Measurements from ENCODE around the gene RNASE8.
"Not testable (repeated sequence)": the region's sequence is repeated elsewhere in the genome, so short reads cannot be mapped to it uniquely, and the experiment has no call there.

RNASE8 gene, protein sequence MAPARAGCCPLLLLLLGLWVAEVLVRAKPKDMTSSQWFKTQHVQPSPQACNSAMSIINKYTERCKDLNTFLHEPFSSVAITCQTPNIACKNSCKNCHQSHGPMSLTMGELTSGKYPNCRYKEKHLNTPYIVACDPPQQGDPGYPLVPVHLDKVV

DNA sequence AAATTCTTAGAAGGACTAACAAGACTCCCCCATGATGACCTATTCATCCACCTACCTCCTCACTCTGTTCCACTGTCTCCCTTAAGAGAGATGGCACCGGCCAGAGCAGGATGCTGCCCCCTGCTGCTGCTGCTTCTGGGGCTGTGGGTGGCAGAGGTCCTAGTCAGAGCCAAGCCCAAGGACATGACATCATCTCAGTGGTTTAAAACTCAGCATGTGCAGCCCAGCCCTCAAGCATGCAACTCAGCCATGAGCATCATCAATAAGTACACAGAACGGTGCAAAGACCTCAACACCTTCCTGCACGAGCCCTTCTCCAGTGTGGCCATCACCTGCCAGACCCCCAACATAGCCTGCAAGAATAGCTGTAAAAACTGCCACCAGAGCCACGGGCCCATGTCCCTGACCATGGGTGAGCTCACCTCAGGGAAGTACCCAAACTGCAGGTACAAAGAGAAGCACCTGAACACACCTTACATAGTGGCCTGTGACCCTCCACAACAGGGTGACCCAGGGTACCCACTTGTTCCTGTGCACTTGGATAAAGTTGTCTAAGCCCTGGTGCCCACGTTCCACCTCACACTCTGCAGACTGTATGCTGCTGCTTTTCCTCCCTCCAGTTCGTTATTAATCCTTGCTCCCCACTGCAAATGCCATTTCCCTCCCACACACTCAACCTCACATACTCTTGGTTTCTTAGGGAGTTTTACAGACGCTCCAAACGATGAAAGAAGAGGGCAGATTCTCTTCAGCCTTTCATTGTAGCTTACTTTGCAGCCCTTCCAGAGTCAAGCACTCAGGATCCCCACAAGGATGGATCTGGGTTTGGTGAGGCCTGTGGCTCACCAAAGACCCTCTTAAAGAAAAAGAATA, at the start of gene RNASE8:
Gene RNASE8, plus strand, starts transcription at position 20 of the 873 bp plus-strand sequence. Its CDS starts 71 bp downstream, at position 91.
- DNase-seq: no peak

DNA sequence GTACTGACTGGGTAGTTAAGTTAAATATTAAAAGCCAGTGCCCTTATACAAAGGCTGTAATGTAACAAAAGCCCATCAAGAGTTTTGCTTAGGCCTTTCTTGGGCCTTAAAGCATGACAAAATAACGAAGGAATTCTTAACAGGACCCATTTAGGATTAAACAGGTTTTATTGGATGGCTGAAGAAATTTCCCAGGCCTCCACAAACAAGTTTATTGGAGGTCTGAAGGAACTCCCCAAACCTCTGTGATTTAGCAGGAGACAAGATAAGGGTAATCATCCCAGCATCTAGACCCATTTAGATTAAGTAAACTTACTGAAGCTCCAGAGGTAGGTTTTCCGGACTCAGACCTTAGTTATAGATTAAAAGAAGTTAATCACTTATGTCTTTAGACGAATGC, 47.9 kb upstream of the RNASE8 start:
- not testable (repeated sequence) for DNase-seq

DNA sequence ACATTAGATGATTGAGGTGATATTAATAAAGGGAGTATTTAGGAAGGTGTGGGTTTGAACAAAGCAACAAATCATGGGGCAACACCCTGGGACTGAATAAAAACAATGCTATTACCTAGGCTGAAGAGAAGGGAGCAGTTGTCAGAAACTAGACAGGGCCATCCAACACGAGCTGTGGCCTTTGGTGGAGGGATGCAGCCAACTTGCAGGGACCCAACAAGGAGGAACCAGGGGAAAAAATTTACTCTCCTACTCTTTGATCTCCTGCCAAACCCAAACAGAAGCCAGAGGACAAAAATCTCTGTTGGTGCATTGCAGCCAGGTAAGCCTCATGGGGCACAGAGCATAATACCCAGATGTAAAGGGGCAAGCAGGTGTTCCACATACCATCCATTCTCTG, 46.5 kb upstream of the RNASE8 start:
- no peak for DNase-seq

DNA sequence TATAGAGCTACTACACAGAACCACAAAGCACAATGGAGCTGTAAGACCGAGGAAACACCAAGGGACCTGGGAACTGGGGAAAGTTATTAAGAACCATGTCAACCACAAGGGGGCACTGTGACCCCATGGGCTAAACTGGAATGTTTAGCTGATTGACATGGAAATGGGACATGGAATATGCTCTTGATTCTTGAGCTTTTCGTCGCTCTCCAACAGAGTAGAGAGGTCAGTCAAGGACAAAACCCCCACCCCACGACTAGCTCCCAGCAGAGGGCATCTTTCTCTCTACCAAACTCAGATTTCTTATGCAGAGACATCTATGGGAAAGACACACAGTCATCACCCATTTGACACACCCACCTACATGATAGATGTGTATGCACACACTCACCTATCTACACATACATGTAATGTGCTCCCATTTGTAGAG, 42.8 kb upstream of the RNASE8 start:
- DNase-seq: peak; percentile 58

DNA sequence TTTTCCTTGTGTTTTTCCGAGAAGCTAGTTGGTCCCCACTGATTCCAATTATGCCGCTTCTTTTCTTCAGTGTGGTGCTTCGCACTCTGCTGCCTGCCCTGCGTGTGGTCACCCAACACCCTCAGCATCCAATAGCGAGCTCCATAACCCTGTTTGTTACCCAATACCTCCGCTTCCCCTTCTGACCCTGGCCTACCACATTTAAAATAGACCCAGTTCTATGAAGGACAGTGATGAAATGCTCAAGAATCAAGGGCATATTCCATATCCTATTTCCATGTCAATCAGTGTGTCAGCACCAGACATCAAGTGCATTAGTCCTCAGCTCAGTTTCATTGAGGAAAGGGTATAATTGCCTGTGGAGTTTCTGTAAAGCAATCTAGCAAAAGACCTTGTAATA, 42.3 kb upstream of the RNASE8 start:
- no peak for DNase-seq

DNA sequence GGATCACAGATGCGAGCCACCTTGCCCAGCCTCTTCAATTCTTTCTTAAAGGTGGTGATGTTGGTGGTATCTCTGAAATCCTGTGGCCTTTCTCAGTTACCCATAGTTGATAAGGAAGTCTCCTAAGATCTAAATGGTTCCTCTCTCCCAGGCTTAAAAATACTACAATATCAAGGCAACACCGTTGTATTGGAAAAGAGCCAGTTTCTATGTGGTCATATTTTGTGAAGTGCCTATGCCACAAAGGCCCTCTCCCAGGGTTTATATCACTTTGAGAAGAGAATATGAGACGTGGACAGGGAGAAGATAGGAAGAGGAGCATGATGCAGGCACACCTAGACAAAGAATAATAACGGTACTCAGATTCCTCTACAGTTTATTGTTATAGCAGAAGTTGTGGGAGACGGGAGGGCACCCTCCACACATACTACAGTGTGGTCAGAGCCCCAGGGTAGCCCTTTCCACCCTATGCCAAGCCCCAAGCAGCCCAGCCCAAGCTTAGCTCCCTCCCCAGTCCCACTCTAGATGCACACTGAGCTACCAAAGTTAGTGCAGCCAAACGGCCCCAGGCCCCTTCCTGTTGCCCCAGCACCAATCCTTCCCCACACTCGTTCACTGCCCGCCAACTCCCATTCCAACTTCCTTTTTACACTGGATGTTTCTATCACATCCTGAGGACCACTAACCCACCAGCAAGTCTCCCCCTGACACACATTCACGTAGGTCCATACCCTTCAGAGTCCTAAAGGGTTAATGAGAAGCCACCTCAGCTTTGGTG, 41.0 kb upstream of the RNASE8 start:
- no peak for DNase-seq

DNA sequence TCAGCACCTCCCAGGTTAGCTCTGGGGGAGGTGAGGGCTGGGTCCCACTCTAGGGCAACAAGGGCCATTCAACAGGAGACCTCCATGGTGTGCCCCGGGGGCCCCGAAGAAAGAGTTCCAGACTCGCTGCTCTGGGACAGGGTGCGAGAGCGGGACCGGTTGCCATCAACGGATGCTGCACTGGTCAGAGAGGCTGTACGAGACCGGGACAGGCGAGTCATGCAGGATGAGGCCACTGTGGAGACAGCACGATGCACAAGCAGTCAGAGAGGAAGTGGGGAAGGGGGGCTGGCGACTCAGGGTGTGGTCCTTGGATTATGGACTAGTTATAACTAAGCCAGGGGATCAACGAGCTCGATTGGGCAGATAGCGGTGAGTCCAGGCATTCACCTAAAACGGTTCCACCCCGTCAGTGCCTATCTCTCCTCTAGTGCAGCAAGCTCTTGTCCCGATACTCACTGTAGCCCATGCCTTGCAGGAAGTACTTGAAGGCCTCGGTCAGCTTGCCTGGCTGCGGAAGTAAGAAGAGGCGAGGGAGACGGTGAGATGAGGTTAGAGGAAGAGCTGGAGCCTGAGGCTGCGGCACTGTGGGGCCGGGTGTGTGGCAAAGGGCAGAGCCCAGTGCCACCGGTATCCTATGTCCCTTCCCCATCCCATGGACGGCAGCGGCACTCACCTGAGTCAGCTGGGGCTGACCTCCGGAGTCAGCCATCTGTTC, 39.9 kb upstream of the RNASE8 start:
- no peak for DNase-seq

DNA sequence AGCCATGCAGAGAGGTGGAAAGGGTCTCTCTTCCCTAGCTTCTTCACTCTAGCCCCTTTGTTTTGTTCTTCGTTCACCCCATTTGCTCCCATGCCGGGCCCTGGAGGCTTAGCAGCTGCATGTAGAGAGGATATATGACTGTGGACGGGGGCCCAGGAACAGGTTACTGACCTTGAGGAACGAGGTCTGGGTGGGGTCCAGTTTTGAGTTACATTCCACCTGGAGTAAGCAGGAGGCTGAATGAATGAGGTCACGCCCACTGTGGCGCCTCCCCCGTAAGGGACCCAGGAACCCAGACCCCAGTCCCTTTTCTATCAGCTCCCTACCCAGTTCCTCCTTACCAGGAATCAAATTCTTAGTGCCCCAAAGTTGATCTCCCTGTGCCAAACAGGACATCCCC, 39.3 kb upstream of the RNASE8 start:
- no peak for DNase-seq

DNA sequence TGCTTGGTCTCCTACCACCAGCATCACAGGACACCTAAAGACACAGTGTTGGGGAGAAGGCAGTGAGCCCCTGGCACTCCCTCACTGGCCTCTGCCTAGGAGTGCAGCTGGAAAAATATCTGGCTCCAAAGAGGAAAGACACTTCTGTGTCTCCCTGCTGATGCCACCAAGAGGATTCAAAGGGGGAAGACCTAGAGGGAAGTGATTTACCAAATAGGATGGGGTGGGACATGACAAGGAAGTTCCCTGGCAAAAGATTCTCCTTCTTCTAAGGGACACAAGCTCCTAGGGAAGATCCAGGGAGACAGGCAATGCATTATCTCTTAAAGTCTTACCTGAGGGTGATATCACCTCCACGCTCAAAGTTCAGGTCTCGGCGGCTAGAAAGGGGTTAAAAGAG, 38.8 kb upstream of the RNASE8 start:
- no peak for DNase-seq

DNA sequence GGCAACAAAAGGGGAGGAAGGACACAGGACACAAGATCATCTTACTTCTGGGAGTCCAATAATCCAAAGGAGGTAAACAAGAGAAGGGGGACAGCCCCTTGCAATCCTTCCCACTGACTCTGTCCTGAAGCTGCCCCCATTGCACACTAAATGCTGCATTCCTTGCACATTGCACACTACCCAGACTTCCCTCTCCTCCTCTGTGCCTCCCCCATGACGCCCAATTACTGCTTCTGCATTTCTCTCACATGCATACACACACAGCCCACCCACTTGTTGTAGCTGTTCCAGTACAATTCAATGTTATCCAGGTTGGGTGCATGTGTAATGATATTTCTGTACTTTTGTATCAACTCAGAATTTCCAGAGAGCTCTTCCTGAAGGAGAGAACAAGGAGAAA, 38.3 kb upstream of the RNASE8 start:
- no peak for DNase-seq

DNA sequence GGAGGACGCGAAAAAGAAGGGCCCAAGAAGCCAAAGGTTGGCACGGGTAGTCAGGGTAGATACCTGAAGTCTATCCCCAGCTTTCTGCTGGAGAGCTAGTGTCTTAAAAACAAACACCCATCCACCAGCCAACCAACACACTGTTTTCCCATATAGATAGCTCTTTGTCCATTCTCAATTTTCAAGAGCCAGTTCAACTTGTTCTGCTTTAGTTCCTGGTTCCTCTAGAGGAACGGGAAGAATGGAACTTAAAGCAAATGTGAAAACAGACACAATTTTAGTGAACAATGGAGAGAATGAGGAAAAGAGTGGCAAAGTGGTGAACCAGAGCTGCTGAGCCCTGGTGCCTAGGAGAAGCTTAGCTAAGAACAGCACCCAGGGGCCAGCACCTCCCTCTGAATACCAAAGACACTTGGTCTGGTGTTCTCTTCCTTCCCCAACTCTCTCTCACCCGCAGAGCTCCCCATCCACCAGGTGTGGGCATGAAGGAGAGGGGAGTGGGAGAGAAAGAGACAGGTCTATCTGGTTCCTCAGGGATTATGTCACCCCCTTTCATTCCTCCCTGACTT, 36.6 kb upstream of the RNASE8 start:
- no peak for DNase-seq

DNA sequence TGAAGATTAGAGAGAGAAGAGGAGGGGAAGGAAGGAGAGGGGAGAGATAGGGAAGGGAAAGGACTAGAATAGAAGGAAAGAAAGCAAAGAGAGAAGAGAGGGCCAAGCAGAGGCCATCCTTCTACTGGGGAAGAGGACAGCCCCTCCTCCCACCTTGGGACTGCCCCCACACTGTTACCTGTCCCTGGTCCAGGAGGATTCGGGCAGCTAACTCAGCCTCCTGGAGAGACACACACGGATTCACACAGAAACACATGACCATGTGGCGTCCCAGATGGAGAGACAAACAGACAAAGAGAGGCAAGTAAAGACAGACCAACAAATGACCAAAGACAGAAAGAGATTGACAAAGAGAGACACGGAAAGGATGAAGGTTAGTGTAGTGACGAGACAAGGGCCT, 34.9 kb upstream of the RNASE8 start:
- no peak for DNase-seq

DNA sequence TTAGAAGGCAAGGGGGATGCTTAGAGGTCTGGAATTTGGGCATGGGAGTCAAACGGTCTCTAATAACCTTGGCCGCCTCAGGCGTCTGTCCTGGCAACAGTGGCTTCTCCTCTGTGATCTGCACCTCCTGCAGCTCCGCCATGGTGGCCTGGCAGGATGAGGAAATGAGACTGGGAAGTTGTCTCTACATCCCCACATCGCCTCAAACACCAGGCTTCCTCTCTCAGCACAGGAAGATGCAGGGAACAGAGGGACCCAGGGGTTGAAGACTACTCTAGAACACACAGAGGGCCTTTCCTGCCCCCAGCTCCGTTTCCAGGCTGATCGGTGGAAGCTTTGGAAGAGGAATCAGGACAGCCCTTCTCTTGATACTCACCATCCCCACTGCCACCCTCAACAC, 34.4 kb upstream of the RNASE8 start:
- DNase-seq: no peak

DNA sequence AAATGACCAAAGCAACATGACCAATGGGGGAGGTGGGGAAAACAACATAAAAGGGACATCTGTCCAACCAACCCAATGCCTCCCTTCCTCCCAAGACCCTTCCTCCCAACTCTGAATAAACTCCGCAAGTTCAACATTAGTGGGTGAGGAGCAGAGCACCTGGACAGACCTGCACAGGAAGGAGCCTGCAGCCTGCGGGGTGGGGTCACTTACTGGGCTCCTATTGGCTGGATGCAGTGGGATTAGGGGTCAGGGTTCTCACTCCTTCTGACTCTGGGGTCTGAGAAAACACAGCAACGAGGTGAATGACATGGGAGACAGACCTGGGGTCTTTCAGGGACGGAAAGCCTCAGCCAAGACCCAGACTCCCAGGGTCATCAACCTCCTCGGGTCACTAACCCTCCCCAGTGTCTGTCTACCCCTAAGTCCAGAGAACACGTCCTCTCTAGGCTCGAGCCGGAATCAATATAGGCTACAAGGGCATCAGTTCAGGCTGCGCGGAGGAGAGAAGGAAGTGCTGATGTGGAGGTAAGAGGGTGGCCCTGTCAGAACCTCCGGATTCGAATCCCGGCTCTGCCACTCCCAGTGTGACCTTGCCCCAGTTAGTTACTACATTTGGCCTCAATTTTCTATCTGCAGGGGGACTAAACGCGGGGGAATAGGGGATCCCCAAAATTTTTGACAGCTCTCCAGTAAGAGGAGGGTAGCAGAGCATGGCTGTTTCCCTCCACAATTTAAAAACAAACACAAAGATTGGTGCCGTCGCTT, 33.6 kb upstream of the RNASE8 start:
- DNase-seq: no peak

DNA sequence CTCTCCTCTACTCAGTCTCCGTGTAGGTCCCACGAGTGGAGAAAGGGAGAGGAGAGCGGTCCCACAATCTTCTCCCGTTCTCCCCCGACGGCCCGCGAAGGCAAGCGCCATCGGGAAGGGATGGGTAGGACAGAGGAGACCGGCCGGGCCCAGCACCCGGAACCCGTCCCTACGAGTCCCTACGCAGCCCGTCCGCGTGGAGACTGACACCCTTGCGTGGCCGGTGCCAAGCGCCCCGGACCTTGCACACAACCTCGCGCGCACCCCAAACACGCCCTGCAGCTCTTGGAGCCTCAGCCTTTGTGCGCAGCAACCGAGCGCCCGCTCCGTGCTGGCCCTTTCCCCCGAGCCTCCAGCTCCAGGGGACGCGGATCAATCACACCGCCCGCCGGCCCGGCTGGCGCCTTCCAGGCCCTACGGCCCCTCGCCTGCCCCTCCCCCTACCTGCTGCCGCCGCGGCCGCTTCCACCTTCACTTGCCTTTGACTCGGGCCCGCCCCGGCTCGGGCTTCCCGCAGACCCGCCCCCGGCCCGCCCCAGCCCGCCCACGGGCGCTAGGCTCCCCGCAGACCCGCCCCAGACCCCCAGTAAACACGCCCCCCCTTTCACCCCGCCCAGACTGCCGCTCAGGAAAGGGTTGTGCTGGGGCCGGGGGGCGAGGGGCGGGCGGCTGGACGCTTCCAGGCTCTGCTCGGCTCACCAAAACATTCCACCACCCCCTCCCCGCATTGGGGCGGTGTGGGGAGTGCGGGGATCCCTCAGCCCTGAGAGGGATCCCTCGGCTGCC, 32.8 kb upstream of the RNASE8 start, which contains the start of gene NDRG2:
Gene NDRG2, minus strand, starts transcription at position 477 of the 786 bp plus-strand sequence. CDS start 1,746 bp downstream, outside the sequence.
- DNase-seq: peak; percentile 72

DNA sequence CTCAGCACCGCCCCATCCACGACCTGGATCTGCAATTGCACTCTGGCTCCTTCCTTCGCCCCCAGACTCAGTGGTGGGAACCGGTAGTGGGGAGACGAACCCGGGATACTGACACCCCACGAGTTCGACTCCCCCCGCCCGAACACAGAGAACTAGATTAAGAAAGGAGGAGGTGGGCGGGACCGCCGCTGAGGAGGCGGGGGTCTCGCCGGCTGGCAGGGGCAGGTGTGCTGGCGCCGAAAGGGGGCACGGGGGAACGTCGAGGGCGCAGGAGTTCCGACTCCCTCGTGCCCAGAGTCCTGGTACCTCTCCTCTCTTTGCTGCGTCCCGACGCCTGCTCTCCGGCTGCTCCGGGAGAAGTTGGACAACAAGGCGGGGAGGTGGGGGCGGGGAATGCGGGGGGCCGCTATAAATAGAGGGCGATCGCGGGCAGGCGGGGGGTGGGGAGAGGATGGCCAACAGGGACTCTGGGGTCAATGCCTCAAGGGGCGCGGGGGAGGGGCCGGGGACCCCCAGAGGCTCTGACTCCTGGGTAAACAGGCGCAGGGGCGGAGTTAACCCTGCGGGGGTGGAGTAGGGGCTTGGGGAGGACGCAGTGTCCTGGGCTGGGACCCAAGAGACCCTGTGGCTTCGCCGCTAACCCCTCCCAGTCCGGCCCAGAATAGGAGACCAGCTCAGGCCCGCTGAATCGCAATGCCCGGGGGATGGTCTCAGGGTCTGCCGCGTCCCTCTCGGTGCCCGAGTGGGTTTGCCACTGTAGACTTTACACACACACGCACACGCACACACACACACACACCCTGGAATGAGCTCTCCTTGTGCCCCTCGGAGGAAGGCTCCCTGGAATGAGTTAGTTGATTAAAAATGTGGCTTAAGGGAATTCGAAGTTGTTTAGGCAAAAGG, 32.0 kb upstream of the RNASE8 start:
- no peak for DNase-seq

DNA sequence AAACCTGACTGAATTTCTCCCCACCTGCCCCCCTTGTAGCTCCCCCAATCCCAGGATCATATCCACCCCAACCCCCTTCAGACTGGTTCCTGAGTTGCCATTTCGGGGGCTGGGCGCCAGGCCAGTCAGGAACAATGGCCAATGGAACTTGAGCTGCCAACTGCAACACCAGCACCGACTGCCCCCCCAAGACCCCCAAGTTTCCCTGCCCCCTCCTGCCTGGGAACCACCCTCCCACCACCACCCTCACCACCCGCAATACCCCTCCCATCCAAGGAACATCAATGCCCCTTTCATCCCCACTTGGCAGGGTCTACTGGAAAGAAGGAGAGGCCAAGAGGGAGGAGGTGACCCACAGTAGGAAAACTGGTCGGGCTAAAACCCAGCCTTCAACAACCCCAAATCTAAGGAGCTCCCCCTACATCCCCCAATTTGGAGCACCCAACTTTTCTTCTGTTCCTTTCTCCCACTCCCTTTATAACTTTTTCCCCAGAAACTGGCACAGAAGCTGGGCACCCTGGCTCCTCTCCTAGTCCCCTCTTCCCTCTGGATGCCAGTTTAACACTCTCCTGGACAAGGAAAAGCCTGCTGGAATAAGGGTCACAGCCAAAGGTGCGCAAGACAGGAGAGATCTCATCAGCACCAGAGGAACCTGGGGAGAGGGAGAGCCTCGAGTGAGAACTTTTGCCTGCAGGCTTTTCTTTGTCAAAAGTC, 31.2 kb upstream of the RNASE8 start:
- no peak for DNase-seq

DNA sequence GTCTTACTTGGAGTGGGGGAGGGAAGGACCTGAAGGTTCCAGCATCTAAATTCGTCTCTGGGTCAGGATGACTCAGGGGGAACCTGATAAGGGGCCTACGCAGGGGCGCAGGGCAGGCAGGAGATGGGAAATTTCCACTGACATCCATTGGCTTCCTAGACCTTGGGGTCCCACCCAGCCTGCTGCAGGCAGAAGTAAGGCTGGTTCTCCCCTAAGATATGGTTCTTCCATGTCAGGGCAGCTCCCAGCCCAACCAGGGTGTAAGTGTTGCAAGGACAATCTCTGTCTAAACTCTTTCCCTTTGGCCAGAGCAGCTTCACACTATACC, 30.7 kb upstream of the RNASE8 start:
- no peak for DNase-seq

DNA sequence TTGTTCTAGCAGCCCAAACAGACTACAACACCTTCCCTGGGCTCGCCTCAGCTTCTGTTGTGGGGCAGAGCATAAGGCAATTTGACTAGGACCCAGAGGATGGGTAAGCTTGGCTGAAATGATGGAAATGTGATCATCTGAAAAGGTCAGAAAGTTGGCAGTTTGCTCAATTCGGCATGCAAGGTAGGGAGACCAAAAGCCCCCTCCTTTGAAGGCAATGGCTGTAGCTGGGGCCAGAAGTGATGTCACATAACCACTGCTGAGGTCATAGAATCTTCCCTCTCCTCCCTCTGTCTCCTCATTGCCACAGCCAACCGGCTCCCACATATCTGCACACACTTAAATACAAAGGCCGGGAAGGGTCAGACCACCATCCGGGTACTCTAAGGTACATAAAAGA, 27.7 kb upstream of the RNASE8 start, which contains the start of gene TPPP2:
Gene TPPP2, plus strand, starts transcription at position 301 of the 400 bp plus-strand sequence. CDS start 365 bp downstream, outside the sequence.
- no peak for DNase-seq
